Body of pancreas (tissue), 4 donors: ENCODE data around the gene DAPK3.

ENCODE experiments used
- POLR2A ChIP-seq, 3 donors: fragments of 450-650 bp; IDR thresholded peaks; one replicate each; pipeline ENCODE4 v1.6.1; 2016; ENCODE audit warnings: antibody characterized with exemption in 3 of 3, mild to moderate bottlenecking in 2 of 3
- TF ChIP-seq, protein P1 (sequence below), 7 experiments: fragments of 450-650 bp in 4 of 7; fragments of 200-600 bp in 3 of 7; sonication (generic) in 3 of 7; IDR thresholded peaks; one replicate each; pipeline ENCODE4 v1.5.1; 2016 to 2019; ENCODE audit warnings: antibody characterized with exemption in 7 of 7

DNA sequence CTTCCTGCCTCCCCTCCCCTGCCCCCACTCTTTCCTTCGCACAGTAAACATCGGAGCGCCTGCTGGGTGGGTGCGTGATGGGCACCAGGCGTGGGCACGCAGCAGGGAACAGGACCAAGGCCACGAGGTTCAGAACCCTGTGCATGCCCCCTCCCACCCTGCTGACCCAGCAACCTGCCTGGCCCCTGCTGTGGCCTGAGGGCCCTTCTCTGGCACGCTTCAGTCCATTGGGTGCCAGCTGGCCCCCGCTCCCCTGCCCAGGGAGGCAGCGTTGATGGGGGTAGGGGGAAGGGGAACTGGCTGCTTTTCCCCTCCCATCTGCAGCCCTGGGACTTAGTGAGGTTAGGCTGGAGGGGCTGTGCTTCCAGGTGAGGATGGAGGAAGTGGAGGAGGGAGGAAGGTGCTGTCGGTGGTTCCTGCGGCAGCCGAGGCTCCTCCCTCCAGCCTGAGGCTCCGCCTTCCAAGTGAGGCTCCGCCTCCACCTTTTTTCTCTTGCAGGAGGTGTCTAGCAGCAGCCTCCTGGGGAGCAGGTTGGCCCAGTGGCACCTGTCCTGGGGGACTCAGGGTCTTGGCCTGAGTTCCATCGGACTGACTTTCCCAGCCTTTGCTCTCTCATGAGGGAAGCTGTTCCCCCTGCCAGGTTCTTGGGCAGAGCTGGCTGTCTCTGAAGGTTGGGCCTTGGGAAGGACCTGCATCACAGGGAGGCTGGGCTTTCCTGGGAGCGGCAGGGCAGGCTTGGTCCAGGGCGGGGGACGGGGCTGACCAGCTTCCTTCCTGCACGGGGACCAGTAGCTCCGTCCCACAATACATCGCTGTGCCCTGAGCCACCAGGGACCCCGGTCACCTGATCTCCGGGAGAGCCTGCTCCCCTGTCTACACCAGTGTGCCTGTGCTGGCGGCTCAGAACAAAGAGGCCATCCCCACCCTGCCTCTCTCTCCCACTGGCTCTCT, 43.9 kb upstream of the DAPK3 start:
- TF ChIP-seq, protein P1, sequence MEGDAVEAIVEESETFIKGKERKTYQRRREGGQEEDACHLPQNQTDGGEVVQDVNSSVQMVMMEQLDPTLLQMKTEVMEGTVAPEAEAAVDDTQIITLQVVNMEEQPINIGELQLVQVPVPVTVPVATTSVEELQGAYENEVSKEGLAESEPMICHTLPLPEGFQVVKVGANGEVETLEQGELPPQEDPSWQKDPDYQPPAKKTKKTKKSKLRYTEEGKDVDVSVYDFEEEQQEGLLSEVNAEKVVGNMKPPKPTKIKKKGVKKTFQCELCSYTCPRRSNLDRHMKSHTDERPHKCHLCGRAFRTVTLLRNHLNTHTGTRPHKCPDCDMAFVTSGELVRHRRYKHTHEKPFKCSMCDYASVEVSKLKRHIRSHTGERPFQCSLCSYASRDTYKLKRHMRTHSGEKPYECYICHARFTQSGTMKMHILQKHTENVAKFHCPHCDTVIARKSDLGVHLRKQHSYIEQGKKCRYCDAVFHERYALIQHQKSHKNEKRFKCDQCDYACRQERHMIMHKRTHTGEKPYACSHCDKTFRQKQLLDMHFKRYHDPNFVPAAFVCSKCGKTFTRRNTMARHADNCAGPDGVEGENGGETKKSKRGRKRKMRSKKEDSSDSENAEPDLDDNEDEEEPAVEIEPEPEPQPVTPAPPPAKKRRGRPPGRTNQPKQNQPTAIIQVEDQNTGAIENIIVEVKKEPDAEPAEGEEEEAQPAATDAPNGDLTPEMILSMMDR (IDR thresholded peaks at IDR 0.05), result no peak
- TF ChIP-seq POLR2A (IDR thresholded peaks at IDR 0.05), result no peak
